H1 (cell line): ENCODE measurements around the gene INPP4A. TPM values are rescaled to one million over a fixed set of nuclear protein-coding genes. Genes with fewer than 3 reads are reported as not detected.

Experiments
- CTCF ChIA-PET: fragments of 300-600 bp; sonication (Branson Sonifier 250); formaldehyde crosslinking; loops from one replicate; lab custom pipeline; 2021; ENCODE audit not compliant: partially characterized antibody; lab: Charles Lee
- POLR2A ChIA-PET: fragments of 300-600 bp; sonication (Branson Sonifier 250); formaldehyde crosslinking; loops from one replicate; lab custom pipeline; 2021; ENCODE audit warnings: inconsistent platforms; ENCODE audit not compliant: partially characterized antibody; lab: Charles Lee
- DNase-seq, 2 experiments: peaks; one replicate each; pipeline versions ENCODE4 v3.0.0 to v3.0.0-alpha.2; 2010 to 2022; ENCODE audit warnings: low spot score in 2 of 2, low read depth in 1 of 2, mixed read lengths in 1 of 2
- FAIRE-seq: peaks from 2 replicates; lab custom pipeline; 2011; peaks lifted over from hg19 to GRCh38; lab: Jason Lieb, UNC
- H2AFZ ChIP-seq: 2 replicates; pipeline ENCODE4 v1.8.1; 2012; ENCODE audit warnings: low read length, inconsistent platforms
- H2AK5ac ChIP-seq: 2 replicates; pipeline ENCODE4 v1.6.1; 2013; ENCODE audit warnings: low read depth, low read length
- H2BK120ac ChIP-seq: replicated peaks from 2 replicates; pipeline ENCODE3; 2013; ENCODE audit warnings: low read depth, low read length, inconsistent platforms
- H2BK12ac ChIP-seq: 2 replicates; pipeline ENCODE4 v1.6.1; 2013; ENCODE audit warnings: low read depth, low read length
- H2BK15ac ChIP-seq: 2 replicates; pipeline ENCODE4 v1.6.1; 2013; ENCODE audit warnings: low read length
- H2BK20ac ChIP-seq: 2 replicates; pipeline ENCODE4 v1.6.1; 2013; ENCODE audit warnings: low read length
- H2BK5ac ChIP-seq: 2 replicates; pipeline ENCODE4 v1.6.1; 2013; ENCODE audit warnings: low read depth, low read length
- H3K14ac ChIP-seq: 2 replicates; pipeline ENCODE4 v1.6.1; 2013; ENCODE audit warnings: inconsistent platforms; ENCODE audit not compliant: insufficient read length
- H3K18ac ChIP-seq: 2 replicates; pipeline ENCODE4 v1.6.1; 2013; ENCODE audit warnings: low read length; ENCODE audit errors: extremely low read depth
- H3K23ac ChIP-seq: 2 replicates; pipeline ENCODE4 v1.6.1; 2013; ENCODE audit warnings: inconsistent platforms; ENCODE audit not compliant: insufficient read length
- H3K23me2 ChIP-seq: 2 replicates; pipeline ENCODE4 v1.6.1; 2013; ENCODE audit warnings: low read depth, low read length
- H3K27ac ChIP-seq: 2 replicates; pipeline ENCODE4 v1.6.1; 2011; ENCODE audit warnings: low read depth, low read length, inconsistent platforms
- H3K27me3 ChIP-seq, 4 experiments: replicated peaks in 1 of 4; 1 replicate in 1 of 4; 2 replicates in 3 of 4; pipeline versions ENCODE4 v1.6.1 to v1.8.1; 2011 to 2013; ENCODE audit warnings: low read length in 3 of 4, mild to moderate bottlenecking in 3 of 4, inconsistent platforms in 2 of 4, mixed read lengths in 2 of 4, moderate library complexity in 1 of 4; ENCODE audit not compliant: control insufficient read depth in 3 of 4, insufficient read depth in 3 of 4; ENCODE audit errors: extremely low read depth in 1 of 4
- H3K36me3 ChIP-seq, 4 experiments: 2 replicates each; pipeline versions ENCODE4 v1.6.1 to v1.8.1; 2011 to 2013; ENCODE audit warnings: mild to moderate bottlenecking in 4 of 4, low read length in 3 of 4, moderate library complexity in 2 of 4, control low read depth in 1 of 4, inconsistent platforms in 1 of 4; ENCODE audit not compliant: insufficient read depth in 4 of 4, control insufficient read depth in 2 of 4
- H3K4ac ChIP-seq: replicated peaks from 2 replicates; pipeline ENCODE3; 2013; ENCODE audit warnings: low read length, low read depth, mixed read lengths, inconsistent platforms; ENCODE audit not compliant: insufficient read length
- H3K4me1 ChIP-seq, 4 experiments: replicated peaks in 1 of 4; 1 replicate in 1 of 4; 2 replicates in 3 of 4; pipeline versions ENCODE4 v1.6.1 to v1.8.1; 2011 to 2013; ENCODE audit warnings: low read length in 3 of 4, inconsistent platforms in 2 of 4, mixed read lengths in 1 of 4; ENCODE audit not compliant: insufficient read depth in 4 of 4, control insufficient read depth in 3 of 4
- H3K4me2 ChIP-seq, 2 experiments: 2 replicates each; pipeline versions ENCODE4 v1.6.1 to v1.8.1; 2011 to 2013; ENCODE audit warnings: low read depth in 2 of 2, low read length in 2 of 2, control low read depth in 1 of 2, inconsistent platforms in 1 of 2, mild to moderate bottlenecking in 1 of 2; ENCODE audit not compliant: insufficient read depth in 1 of 2
- H3K4me3 ChIP-seq, 4 experiments: fragments of 200-600, 300-600 bp in 1 of 4; sonication (generic), shearing (Covaris generic), sonication (Bioruptor Twin) in 1 of 4; 2 replicates each; pipeline versions ENCODE4 v1.5.1 to v1.8.1; 2011 to 2016; ENCODE audit warnings: low read length in 4 of 4, low read depth in 3 of 4, control low read depth in 2 of 4, inconsistent platforms in 2 of 4, mild to moderate bottlenecking in 2 of 4, mixed read lengths in 1 of 4, moderate library complexity in 1 of 4; ENCODE audit not compliant: insufficient read depth in 2 of 4; ENCODE audit errors: extremely low read depth in 1 of 4
- H3K56ac ChIP-seq: replicated peaks from 2 replicates; pipeline ENCODE3; 2013; ENCODE audit warnings: low read depth, mild to moderate bottlenecking, mixed read lengths, low read length, inconsistent platforms; ENCODE audit not compliant: insufficient read length
- H3K79me1 ChIP-seq: 2 replicates; pipeline ENCODE4 v1.6.1; 2013; ENCODE audit warnings: low read depth, low read length, control low read depth
- H3K79me2 ChIP-seq, 2 experiments: 2 replicates each; pipeline versions ENCODE4 v1.6.1 to v1.8.1; 2012 to 2013; ENCODE audit warnings: low read length in 2 of 2, mild to moderate bottlenecking in 2 of 2, inconsistent platforms in 1 of 2; ENCODE audit not compliant: insufficient read depth in 2 of 2, control insufficient read depth in 1 of 2
- H3K9ac ChIP-seq, 4 experiments: replicated peaks in 1 of 4; 1 replicate in 1 of 4; 2 replicates in 3 of 4; pipeline versions ENCODE4 v1.6.1 to v1.8.1; 2011 to 2013; ENCODE audit warnings: low read depth in 3 of 4, low read length in 3 of 4, control low read depth in 2 of 4, mild to moderate bottlenecking in 2 of 4, moderate library complexity in 2 of 4, inconsistent platforms in 1 of 4; ENCODE audit errors: extremely low read depth in 1 of 4
- H3K9me3 ChIP-seq, 2 experiments: 2 replicates each; pipeline versions ENCODE4 v1.6.1 to v1.8.1; 2012 to 2013; ENCODE audit warnings: mild to moderate bottlenecking in 2 of 2, moderate library complexity in 2 of 2, control low read depth in 1 of 2, inconsistent platforms in 1 of 2, low read depth in 1 of 2, low read length in 1 of 2, mixed read lengths in 1 of 2; ENCODE audit not compliant: insufficient read depth in 2 of 2
- H4K20me1 ChIP-seq, 2 experiments: replicated peaks in 1 of 2; 2 replicates each; pipeline versions ENCODE3 to v1.8.1; 2011 to 2013; ENCODE audit warnings: inconsistent platforms in 2 of 2, low read length in 2 of 2, mild to moderate bottlenecking in 1 of 2; ENCODE audit not compliant: insufficient read depth in 2 of 2, control insufficient read depth in 1 of 2
- H4K5ac ChIP-seq: 2 replicates; pipeline ENCODE4 v1.6.1; 2013; ENCODE audit warnings: low read length, low read depth, mixed read lengths, inconsistent platforms; ENCODE audit not compliant: insufficient read length
- H4K8ac ChIP-seq: 2 replicates; pipeline ENCODE4 v1.8.0; 2013; ENCODE audit warnings: mild to moderate bottlenecking, moderate library complexity, low read length, inconsistent platforms; ENCODE audit not compliant: insufficient read depth; ENCODE audit errors: extremely low read depth
- H4K91ac ChIP-seq: replicated peaks from 2 replicates; pipeline ENCODE3; 2013; ENCODE audit warnings: low read length, mixed read lengths, inconsistent platforms; ENCODE audit not compliant: insufficient read length
- BACH1 ChIP-seq: IDR thresholded peaks from 2 replicates; pipeline ENCODE4 v1.6.1; 2012; ENCODE audit warnings: low read length, improper control_type of control experiment
- RAD21 ChIP-seq, 2 experiments: IDR thresholded peaks in 1 of 2; conservative IDR thresholded peaks in 1 of 2; 2 replicates each; pipeline ENCODE4 v1.6.1; 2011; ENCODE audit warnings: low read depth in 2 of 2, low read length in 2 of 2, improper control_type of control experiment in 1 of 2, inconsistent platforms in 1 of 2, mild to moderate bottlenecking in 1 of 2, moderate library complexity in 1 of 2
- WGBS, 2 experiments: shearing (Covaris generic) in 1 of 2; methylation state at CpG; one replicate each; pipeline versions ENCODE4 v1.1.6 to v1.1.7; 2013 to 2015; ENCODE audit warnings: low lambda C conversion rate in 2 of 2, mixed read lengths in 2 of 2, inconsistent platforms in 1 of 2, low coverage in 1 of 2, missing lambda C conversion rate in 1 of 2; ENCODE audit not compliant: insufficient replicate concordance in 2 of 2, insufficient coverage in 1 of 2, insufficient read length in 1 of 2; ENCODE audit errors: extremely low coverage in 1 of 2, missing lambda C conversion rate in 1 of 2; 5-methylcytosine and 5-hydroxymethylcytosine counted together
- polyA plus RNA-seq, 7 experiments: library from polyadenylated mRNA; depleted of rRNA in 3 of 7; stranded (reverse) in 5 of 7; unstranded in 2 of 7; fragments of >200 nt in 5 of 7; fragments of 200-250 nt in 2 of 7; gene quantifications; 1 replicate in 5 of 7; 2 replicates in 1 of 7; 4 replicates in 1 of 7; pipeline versions ENCODE4 v1.2.1 to v1.2.3, GENCODE V29; 2011 to 2013; ENCODE audit warnings: missing spikeins in 2 of 7, mixed read lengths in 2 of 7
- total RNA-seq: library from RNA; stranded (reverse); fragmentation: NEBNext Ultra II Directional; extraction: Animal tissue kit (Norgen Biotek cat#: 25700); gene quantifications from 2 replicates; pipeline ENCODE4 v1.2.1, GENCODE V29; 2021
- TF ChIP-seq, protein P1 (sequence below), 3 experiments: IDR thresholded peaks; 1 replicate in 2 of 3; 2 replicates in 1 of 3; pipeline versions ENCODE4 v1.5.1 to v1.6.1; 2011; ENCODE audit warnings: low read length in 3 of 3, mild to moderate bottlenecking in 3 of 3, inconsistent platforms in 2 of 3, low read depth in 1 of 3, moderate library complexity in 1 of 3; ENCODE audit not compliant: insufficient read depth in 1 of 3; ENCODE audit errors: control extremely low read depth in 1 of 3

Gene INPP4A
- total and polyA plus RNA-seq, 2 of the 8 experiments (the other 6 are each of a cell fraction or from before 2014, with no cell fraction given) = 25.6 to 34.3 TPM

DNA sequence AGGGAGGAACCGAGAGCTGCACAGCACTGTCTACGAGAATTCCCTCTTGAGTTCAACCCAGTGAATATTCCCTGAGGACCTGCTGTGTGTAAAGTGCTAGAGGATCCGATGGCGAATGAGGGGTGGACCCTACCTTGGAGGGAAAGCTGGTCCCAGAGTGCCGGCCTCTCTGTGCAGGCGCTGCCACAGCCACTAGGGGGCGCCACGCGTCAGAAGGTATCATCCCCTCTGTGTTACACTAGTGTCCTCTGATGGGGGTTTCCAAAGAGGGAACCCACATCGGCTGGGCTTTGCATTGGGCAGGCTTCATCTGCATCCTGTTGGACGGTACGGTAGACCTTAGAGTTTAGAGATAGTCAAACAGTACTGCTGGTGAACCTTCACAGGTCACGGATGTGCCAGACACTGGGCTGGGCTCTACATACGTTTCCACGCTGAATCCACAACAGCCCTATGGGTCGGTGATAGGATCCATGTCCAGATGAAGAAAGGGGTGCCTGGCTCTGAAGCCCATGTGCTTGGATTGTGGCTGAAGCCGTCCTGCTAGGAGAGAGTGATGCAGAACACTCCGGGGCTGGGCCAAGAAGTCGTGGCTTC is 124.6 kb downstream of the INPP4A start:
- WGBS, 2 experiments = 70% methylated on average over 19 of the region's 19 CpGs; no CpG with 5 or more reads in 1 of the 2 experiments
- POLR2A ChIA-PET = no interaction called here

More for the DNA sequence above, 124.6 kb downstream of the INPP4A start:
- Histone ChIP-seq H3K23ac (no peak overlapping the region), H3K56ac (no peak overlapping the region), H2AFZ (no peak overlapping the region), H3K23me2 (no peaks in the 10 kb centered on the region), H2AK5ac (no peak overlapping the region), H3K9me3 (no peaks in the 10 kb centered on the region), H3K14ac (no peak overlapping the region), H3K27ac (no peak overlapping the region), H3K9ac (no peak overlapping the region), H4K5ac (no peak overlapping the region), H4K20me1 (peaks cover 0 to 7% of the 10 kb centered on the region in 2 experiments), H3K4ac (no peak overlapping the region), H3K4me1 (no peaks in the 10 kb centered on the region), H4K8ac (no peak overlapping the region), H2BK12ac (no peak overlapping the region), H3K79me1 (no peaks in the 10 kb centered on the region), H2BK5ac (no peak overlapping the region), H3K36me3 (peaks cover 6 to 36% (median 23%) of the 10 kb centered on the region in 4 experiments; a peak in 6 of 8 replicates), H3K4me3 (no peak overlapping the region), H2BK120ac (no peak overlapping the region), H3K27me3 (no peaks in the 10 kb centered on the region), H2BK15ac (no peak overlapping the region), H3K79me2 (no peaks in the 10 kb centered on the region), H4K91ac (no peak overlapping the region), H2BK20ac (no peak overlapping the region), H3K18ac (no peak overlapping the region), H3K4me2 (no peak overlapping the region)
- DNase-seq (peak; percentile 19 to 96), FAIRE-seq (no peak)
- CTCF ChIA-PET = interaction anchor here (0.6 to 3.3 kb wide), 26 partner anchors 9 to 184 kb away, joined by 3 to 26 read pairs (median 4); no protein-coding TSS in a partner anchor
- TF ChIP-seq RAD21 (IDR thresholded peaks at IDR 0.05 in 1 of 2, conservative IDR thresholded peaks at IDR 0.05 in 1 of 2; ENCODE audit: low read depth in 2 of 2, low read length in 2 of 2) = peak; percentile 59 to 69
- TF ChIP-seq BACH1 = no peak
- TF ChIP-seq, protein P1, sequence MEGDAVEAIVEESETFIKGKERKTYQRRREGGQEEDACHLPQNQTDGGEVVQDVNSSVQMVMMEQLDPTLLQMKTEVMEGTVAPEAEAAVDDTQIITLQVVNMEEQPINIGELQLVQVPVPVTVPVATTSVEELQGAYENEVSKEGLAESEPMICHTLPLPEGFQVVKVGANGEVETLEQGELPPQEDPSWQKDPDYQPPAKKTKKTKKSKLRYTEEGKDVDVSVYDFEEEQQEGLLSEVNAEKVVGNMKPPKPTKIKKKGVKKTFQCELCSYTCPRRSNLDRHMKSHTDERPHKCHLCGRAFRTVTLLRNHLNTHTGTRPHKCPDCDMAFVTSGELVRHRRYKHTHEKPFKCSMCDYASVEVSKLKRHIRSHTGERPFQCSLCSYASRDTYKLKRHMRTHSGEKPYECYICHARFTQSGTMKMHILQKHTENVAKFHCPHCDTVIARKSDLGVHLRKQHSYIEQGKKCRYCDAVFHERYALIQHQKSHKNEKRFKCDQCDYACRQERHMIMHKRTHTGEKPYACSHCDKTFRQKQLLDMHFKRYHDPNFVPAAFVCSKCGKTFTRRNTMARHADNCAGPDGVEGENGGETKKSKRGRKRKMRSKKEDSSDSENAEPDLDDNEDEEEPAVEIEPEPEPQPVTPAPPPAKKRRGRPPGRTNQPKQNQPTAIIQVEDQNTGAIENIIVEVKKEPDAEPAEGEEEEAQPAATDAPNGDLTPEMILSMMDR (IDR thresholded peaks at IDR 0.05; ENCODE audit: control extremely low read depth in 1 of 3, insufficient read depth in 1 of 3, low read depth in 1 of 3, low read length in 3 of 3) = peak in 2 of 3 experiments; percentile 93 to 97; a peak in 3 of 4 replicates
